Hepatocyte (in vitro differentiated cells): ENCODE results near the gene TJP2. TPM values are rescaled to one million over a fixed set of nuclear protein-coding genes. Genes with fewer than 3 reads are reported as not detected.

Experiments
- DNase-seq: peaks from one replicate; pipeline ENCODE4 v3.0.0-alpha.2; 2016; ENCODE audit warnings: low spot score
- H2AFZ ChIP-seq: fragments of 200-600 bp; sonication (generic); 2 replicates; pipeline ENCODE4 v1.6.0; 2016; ENCODE audit warnings: antibody characterized with exemption, mild to moderate bottlenecking
- H3K27ac ChIP-seq: fragments of 200-600 bp; sonication (generic); 2 replicates; pipeline ENCODE4 v1.5.1; 2016; ENCODE audit warnings: mild to moderate bottlenecking
- H3K27me3 ChIP-seq: fragments of 200-600 bp; sonication (generic); 2 replicates; pipeline ENCODE4 v1.6.1; 2016
- H3K36me3 ChIP-seq: fragments of 200-600 bp; sonication (generic); replicated peaks from 2 replicates; pipeline ENCODE4 v1.5.1; 2016; ENCODE audit warnings: low read depth; ENCODE audit not compliant: insufficient read depth
- H3K4me1 ChIP-seq: fragments of 200-600 bp; sonication (generic); 2 replicates; pipeline ENCODE4 v1.5.1; 2016; ENCODE audit warnings: mild to moderate bottlenecking, moderate library complexity; ENCODE audit not compliant: insufficient read depth
- H3K4me2 ChIP-seq: fragments of 200-600 bp; sonication (generic); 2 replicates; pipeline ENCODE4 v1.6.0; 2016
- H3K4me3 ChIP-seq: fragments of 200-600 bp; sonication (generic); 2 replicates; pipeline ENCODE4 v1.5.1; 2016; ENCODE audit warnings: mild to moderate bottlenecking
- H3K79me2 ChIP-seq: fragments of 200-600 bp; sonication (generic); 2 replicates; pipeline ENCODE4 v1.6.0; 2017; ENCODE audit warnings: mild to moderate bottlenecking
- H3K9me2 ChIP-seq: fragments of 200-600 bp; sonication (generic); replicated peaks from 2 replicates; pipeline ENCODE4 v1.6.0; 2017; ENCODE audit warnings: mild to moderate bottlenecking; ENCODE audit not compliant: insufficient read depth
- H3K9me3 ChIP-seq: fragments of 200-600 bp; sonication (generic); 2 replicates; pipeline ENCODE4 v1.5.1; 2016; ENCODE audit warnings: low read depth, mild to moderate bottlenecking
- H4K20me1 ChIP-seq: fragments of 200-600 bp; sonication (generic); 2 replicates; pipeline ENCODE4 v1.6.0; 2016; ENCODE audit warnings: mild to moderate bottlenecking; ENCODE audit not compliant: insufficient read depth, poor library complexity, severe bottlenecking
- EZH2 ChIP-seq: fragments of 200-600 bp; sonication (generic); IDR thresholded peaks from 2 replicates; pipeline ENCODE4 v1.6.1; 2016; ENCODE audit warnings: antibody characterized with exemption, mild to moderate bottlenecking, borderline replicate concordance
- EZH2phosphoT487 ChIP-seq: fragments of 200-600 bp; sonication (generic); IDR thresholded peaks from one replicate; pipeline ENCODE4 v1.6.1; 2018; ENCODE audit warnings: antibody characterized with exemption, mild to moderate bottlenecking, low read depth, moderate library complexity; ENCODE audit not compliant: unreplicated experiment, severe bottlenecking
- WGBS: methylation state at CpG from one replicate; pipeline ENCODE4 v1.1.6; 2016; ENCODE audit warnings: low lambda C conversion rate; ENCODE audit errors: missing lambda C conversion rate; 5-methylcytosine and 5-hydroxymethylcytosine counted together
- polyA plus RNA-seq: library from polyadenylated mRNA; unstranded; fragments of >200 nt; fragmentation: Nextera tagmentation; extraction: Ambion mirVana; gene quantifications from 2 replicates; pipeline ENCODE4 v1.2.1, GENCODE V29; 2016
- total RNA-seq: library from RNA; depleted of rRNA; stranded (reverse); fragments of >200 nt; gene quantifications from 2 replicates; pipeline ENCODE4 v1.2.3, GENCODE V29; 2014
- TF ChIP-seq, protein P1 (sequence below): fragments of 200-600 bp; sonication (generic); IDR thresholded peaks from 2 replicates; pipeline ENCODE4 v1.5.1; 2016; ENCODE audit warnings: antibody characterized with exemption, mild to moderate bottlenecking; ENCODE audit not compliant: poor library complexity

TJP2 gene
- total and polyA plus RNA-seq, 2 experiments from 2014 or later, result 67.2 to 131 TPM

DNA sequence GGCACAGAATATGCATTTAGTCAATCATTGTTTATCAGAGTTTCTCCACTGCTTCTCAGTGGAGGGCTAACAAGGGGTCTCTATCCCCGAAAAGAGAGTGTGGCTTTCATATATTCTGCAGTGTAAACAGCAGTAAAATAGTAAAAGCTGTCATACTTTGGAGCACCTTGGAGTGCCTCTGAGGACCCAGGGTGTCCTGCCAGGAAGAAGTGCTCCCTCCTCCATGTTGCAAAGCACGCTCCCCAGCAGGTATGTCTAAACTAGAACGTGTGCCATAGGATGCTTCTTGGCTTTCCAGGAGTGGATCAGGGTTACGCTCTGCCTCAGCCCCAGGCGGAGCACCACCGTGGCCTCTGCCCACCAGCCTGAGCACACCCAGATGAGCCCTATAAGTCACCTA is 8.5 kb upstream of the TJP2 start:
- H3K79me2 ChIP-seq, result peaks cover 40% of the 10 kb centered on the region
- no peak overlapping the region for H3K27ac ChIP-seq
- no peaks in the 10 kb centered on the region for H3K9me2 ChIP-seq
- no peak for DNase-seq
- no peaks in the 10 kb centered on the region for H3K4me1 ChIP-seq
- H3K4me3 ChIP-seq, result no peak overlapping the region
- no peaks in the 10 kb centered on the region for H4K20me1 ChIP-seq
- H2AFZ ChIP-seq, result no peak overlapping the region
- 91% methylated on average over 6 of the region's 6 CpGs for WGBS
- H3K4me2 ChIP-seq, result no peak overlapping the region
- TF ChIP-seq EZH2 (no peak), EZH2phosphoT487 (no peak)
- TF ChIP-seq, protein P1, sequence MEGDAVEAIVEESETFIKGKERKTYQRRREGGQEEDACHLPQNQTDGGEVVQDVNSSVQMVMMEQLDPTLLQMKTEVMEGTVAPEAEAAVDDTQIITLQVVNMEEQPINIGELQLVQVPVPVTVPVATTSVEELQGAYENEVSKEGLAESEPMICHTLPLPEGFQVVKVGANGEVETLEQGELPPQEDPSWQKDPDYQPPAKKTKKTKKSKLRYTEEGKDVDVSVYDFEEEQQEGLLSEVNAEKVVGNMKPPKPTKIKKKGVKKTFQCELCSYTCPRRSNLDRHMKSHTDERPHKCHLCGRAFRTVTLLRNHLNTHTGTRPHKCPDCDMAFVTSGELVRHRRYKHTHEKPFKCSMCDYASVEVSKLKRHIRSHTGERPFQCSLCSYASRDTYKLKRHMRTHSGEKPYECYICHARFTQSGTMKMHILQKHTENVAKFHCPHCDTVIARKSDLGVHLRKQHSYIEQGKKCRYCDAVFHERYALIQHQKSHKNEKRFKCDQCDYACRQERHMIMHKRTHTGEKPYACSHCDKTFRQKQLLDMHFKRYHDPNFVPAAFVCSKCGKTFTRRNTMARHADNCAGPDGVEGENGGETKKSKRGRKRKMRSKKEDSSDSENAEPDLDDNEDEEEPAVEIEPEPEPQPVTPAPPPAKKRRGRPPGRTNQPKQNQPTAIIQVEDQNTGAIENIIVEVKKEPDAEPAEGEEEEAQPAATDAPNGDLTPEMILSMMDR, result no peak
- no peaks in the 10 kb centered on the region for H3K9me3 ChIP-seq
- H3K36me3 ChIP-seq, result no peaks in the 10 kb centered on the region
- H3K27me3 ChIP-seq, result no peaks in the 10 kb centered on the region

DNA sequence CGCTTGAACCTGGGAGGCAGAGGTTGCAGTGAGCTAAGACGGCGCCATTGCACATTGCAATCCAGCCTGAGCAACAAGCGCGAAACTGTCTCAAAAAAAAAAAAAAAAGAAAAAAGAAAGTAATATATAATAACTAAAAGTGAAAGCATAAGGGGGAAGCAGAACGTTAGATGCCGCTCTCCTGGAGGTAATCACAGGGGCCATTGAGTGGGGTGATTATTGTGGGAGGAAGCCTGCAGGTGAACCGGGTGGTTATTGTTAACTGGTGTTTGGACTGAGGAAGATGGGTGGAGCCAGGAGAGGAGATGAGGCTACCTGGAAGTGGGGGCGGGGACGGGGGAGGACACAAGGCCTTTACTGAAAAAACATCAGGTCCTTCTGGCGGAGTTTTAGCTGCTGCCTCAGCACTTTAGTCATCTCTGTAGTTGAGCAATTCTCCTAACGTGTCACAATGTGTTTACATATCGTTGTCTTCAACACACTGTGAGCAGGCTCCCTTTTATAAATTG is 5.3 kb upstream of the TJP2 start:
- H2AFZ ChIP-seq, result no peak overlapping the region
- H3K27me3 ChIP-seq, result no peaks in the 10 kb centered on the region
- TF ChIP-seq EZH2 (no peak), EZH2phosphoT487 (no peak)
- TF ChIP-seq, protein P1, result no peak
- H3K4me2 ChIP-seq, result peak overlapping the region; percentile 38
- peaks cover 9% of the 10 kb centered on the region for H4K20me1 ChIP-seq
- H3K27ac ChIP-seq, result no peak overlapping the region
- peaks cover 57% of the 10 kb centered on the region for H3K79me2 ChIP-seq
- WGBS, result 61% methylated on average over 13 of the region's 13 CpGs
- DNase-seq, result peak; percentile 90
- H3K36me3 ChIP-seq, result no peaks in the 10 kb centered on the region
- H3K4me3 ChIP-seq, result no peak overlapping the region
- H3K9me2 ChIP-seq, result no peaks in the 10 kb centered on the region
- H3K9me3 ChIP-seq, result no peaks in the 10 kb centered on the region
- H3K4me1 ChIP-seq, result no peaks in the 10 kb centered on the region

DNA sequence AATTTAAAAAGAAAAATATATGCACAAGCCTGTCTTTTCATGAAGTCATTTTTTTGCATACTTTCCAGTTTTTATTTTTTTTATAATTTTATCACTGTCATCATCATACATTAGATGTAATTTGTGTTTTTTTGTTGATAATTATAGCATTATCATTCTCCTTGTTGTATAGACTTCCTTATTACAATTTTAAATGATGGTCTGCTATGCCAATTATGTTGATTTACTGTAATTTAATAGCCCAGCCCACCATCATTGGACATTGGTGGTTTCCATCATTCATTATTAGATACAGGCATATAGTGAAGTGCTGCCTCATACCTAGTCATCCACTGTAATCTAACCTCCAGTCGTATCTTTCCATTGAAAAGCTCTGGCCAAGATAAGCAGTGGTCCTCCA is 3.8 kb upstream of the TJP2 start:
- TF ChIP-seq EZH2, result no peak
- TF ChIP-seq EZH2phosphoT487, result no peak
- TF ChIP-seq, protein P1, result no peak
- Histone ChIP-seq H2AFZ (no peak overlapping the region), H3K27ac (no peak overlapping the region), H3K27me3 (no peaks in the 10 kb centered on the region), H4K20me1 (peaks cover 9% of the 10 kb centered on the region), H3K4me1 (no peaks in the 10 kb centered on the region), H3K4me2 (no peak overlapping the region), H3K9me2 (no peaks in the 10 kb centered on the region), H3K9me3 (no peaks in the 10 kb centered on the region), H3K36me3 (no peaks in the 10 kb centered on the region), H3K79me2 (peaks cover 54% of the 10 kb centered on the region), H3K4me3 (no peak overlapping the region)
- WGBS, result 65% methylated on average over 1 of the region's 1 CpG
- no peak for DNase-seq

DNA sequence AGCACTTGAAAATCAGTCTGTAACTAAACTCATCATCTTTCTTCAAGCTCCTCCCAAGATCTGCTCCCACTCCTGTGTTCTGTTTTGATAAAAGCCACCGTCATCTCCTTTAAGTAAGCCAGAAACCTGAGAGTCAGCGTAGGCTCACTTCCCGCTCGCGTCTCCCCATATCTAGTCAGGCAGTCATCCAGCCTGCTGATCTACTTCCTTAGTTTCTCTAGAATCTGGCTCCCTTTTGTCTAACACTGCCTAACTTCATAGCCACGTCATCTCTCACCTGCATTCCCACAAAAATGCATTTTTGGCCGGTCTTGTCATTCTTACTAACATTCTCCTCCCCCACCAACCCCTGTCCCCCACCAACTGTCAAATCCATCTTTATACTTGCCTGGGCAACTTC is 3.0 kb upstream of the TJP2 start:
- Histone ChIP-seq H4K20me1 (peaks cover 9% of the 10 kb centered on the region), H3K9me2 (no peaks in the 10 kb centered on the region), H3K4me1 (no peaks in the 10 kb centered on the region), H3K27ac (peak overlapping the region; percentile 56), H3K9me3 (no peaks in the 10 kb centered on the region), H3K27me3 (no peaks in the 10 kb centered on the region), H2AFZ (no peak overlapping the region), H3K4me3 (no peak overlapping the region), H3K4me2 (no peak overlapping the region), H3K36me3 (no peaks in the 10 kb centered on the region), H3K79me2 (peaks cover 56% of the 10 kb centered on the region)
- DNase-seq, result peak; percentile 50
- WGBS, result 78% methylated on average over 7 of the region's 7 CpGs
- TF ChIP-seq, protein P1, result no peak
- TF ChIP-seq EZH2phosphoT487 (no peak), EZH2 (no peak)
